HTERT RPE-1 (cell line): ENCODE measurements around the gene KLHL8.

Experiments used
- in situ Hi-C: fragments of 300-500 bp; cut with MboI; formaldehyde crosslinking; loops from 4 replicates; pipeline ENCODE4 v1.14.3; 2020; ENCODE audit warnings: low sequenced_read_pairs

KLHL8 gene

DNA sequence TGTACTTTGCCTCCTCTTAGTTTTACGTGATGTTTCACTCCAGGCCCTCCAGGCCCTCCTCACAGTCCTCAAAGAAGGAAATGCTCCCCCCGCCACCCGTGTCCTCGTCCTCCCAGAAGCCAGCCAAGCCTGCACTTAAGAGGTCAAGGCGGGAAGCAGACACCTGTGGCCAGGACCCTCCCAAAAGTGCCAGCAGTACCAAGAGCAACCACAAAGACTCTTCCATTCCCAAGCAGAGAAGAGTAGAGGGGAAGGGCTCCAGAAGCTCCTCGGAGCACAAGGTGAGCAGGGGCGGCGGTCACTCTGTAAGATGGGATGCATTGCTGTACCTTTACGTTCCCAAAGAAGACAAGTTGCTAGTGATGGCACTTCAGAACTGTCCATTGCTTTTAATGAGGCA is 94.4 kb downstream of the KLHL8 start:
- in situ Hi-C loops, result no loop called here

DNA sequence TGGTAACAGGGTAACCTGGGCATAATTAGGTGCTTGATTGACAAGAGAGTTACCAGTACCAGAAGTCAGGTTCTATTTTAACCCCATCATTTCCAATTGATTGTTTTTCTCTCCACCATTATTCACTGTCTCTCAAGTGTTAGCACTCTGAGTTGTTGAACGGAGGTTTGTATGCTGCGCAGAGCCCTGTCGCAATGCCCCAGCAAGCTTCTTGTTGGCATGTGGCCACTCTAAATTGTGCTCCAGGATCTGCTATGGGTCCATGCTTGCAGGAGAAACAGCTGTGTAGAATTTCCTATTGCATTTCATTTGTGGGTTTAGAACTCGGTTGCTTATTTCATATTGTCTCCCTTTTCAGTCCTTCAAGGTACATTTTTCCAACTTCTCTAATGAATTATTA is 98.2 kb downstream of the KLHL8 start:
- in situ Hi-C loops, result no loop called here

DNA sequence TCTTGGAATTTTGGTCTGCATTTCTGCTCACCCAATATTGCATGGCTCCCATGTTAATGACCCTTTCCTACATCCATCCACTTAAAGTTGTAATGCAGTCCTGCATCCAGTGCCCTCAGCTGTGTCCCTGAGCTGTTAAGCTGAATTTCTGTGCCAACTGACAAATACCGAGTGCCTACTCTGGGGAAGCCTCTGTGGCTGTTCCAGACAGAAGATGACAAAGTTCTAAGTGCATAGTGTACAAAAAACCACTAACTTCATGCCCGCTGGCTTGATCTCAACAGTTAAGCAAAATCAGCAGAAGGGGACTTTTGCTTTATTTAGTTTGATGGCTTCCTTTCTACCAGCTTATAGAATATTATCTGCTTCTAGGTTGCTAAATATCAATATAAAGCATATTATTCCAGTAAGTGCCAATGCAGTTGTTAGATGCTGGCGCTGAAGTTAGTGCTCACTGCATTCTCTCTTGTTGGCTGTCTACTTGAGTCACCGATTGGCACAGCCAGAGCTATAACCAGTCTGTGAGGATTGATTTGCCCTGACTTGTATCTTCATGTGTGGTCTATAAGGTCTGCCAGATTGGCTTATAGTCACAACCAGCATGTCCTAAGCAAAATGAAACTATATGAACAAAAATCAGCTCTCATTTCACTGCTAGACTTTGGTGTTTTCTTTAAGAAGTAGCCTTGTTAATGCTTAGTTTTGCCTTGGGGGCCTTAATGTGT is 98.9 kb downstream of the KLHL8 start:
- in situ Hi-C loops, result no loop called here

DNA sequence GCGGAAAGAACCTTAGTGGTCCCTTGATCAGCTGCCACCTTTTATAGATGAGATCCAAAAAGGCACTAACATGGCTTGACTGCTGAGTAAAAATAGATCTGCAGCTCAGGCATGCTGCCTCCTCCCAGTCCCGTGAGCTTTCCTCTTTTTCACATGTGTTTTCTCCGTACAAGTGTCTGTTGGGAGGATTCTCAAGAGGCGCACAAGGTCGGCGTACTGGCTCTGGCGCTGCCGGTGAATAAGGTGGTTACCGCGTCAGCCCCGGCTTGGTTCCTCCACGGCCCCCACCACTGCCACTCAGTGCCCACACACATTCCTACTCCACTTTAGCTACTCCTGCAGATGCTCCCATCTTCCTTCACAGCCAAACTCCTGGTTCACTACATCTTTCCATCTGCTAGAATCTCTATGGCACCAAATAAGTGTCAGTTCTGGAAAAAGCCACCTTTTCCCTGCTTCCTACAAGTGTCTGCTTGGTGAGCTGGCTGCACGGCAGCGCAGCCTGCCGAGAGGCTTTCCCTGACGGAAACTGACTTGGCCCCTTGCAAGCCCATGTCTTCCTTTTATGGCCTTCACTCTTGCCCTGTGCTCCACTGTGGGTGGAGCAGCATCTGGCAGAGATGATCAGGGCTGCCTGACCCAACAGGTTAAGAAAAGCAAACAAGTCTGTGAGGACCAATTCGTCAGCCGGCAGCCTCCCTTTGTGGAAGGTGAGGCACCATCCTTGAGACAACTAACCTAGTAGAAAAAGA is 99.8 kb downstream of the KLHL8 start:
- in situ Hi-C loops, result no loop called here

GRCh38 chr4:87120010-87120409 is 100.4 kb downstream of the KLHL8 start:
- in situ Hi-C loops, result no loop called here

- in situ Hi-C loops, result no loop called here
These were observed 101.6 kb downstream of the KLHL8 start for GRCh38 chr4:87118826-87119225.

- in situ Hi-C loops, result no loop called here
These were observed 102.0 kb downstream of the KLHL8 start for GRCh38 chr4:87118421-87118820.

- in situ Hi-C loops, result no loop called here
These were observed 102.7 kb downstream of the KLHL8 start for GRCh38 chr4:87117732-87118075.

DNA sequence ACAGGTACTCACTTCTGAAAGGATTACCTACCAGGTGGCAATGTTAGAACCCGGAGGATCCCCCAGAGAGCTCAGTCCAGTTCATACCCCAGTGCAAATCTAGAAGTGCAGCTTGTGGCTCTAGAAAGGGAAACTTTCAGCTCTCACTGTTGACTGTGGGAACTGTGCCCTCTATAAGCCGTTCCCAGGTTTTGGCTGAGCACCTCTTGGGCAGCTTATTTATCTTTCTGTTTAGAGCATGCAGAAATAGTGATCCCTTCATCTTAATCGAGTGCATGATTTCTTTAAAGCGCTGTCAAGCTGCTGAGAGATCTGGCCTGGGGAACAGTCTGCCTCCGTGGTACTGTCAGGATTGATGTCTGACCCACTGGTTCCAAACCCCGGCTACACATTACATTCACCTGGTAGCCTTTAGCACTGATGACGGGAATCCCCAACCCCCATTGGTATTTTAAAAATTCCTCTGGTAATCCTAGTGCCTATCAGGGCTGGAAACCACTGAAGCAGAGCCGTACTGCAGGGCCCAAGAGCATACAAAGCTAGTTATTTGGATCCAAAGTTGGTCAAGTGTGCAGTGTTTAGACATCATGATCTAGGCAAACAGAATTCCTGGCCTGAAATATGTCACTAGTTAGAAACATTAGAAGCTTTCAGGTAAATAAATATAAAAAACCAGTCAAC is 103.2 kb downstream of the KLHL8 start:
- in situ Hi-C loops, result no loop called here

- in situ Hi-C loops, result no loop called here
These were observed 104.2 kb downstream of the KLHL8 start for GRCh38 chr4:87116231-87116630.

DNA sequence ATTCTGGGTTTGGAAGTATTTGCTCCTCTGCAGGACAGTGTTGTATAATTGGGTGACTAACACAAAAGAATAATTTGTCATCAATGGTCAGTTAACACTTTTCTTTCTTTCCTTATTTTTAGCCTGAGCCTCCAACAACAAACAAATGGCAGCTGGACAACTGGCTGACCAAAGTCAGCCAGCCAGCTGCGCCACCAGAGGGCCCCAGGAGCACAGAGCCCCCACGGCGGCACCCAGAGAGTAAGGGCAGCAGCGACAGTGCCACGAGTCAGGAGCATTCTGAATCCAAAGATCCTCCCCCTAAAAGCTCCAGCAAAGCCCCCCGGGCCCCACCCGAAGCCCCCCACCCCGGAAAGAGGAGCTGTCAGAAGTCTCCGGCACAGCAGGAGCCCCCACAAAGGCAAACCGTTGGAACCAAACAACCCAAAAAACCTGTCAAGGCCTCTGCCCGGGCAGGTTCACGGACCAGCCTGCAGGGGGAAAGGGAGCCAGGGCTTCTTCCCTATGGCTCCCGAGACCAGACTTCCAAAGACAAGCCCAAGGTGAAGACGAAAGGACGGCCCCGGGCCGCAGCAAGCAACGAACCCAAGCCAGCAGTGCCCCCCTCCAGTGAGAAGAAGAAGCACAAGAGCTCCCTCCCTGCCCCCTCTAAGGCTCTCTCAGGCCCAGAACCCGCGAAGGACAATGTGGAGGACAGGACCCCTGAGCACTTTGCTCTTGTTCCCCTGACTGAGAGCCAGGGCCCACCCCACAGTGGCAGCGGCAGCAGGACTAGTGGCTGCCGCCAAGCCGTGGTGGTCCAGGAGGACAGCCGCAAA is 106.0 kb downstream of the KLHL8 start:
- in situ Hi-C loops, result no loop called here

- in situ Hi-C loops, result no loop called here
These were observed 108.4 kb downstream of the KLHL8 start for GRCh38 chr4:87112063-87112462.
